OCI-LY1 (cell line): ENCODE results near the gene ZNF618.

ENCODE experiments used
- H2AFZ ChIP-seq: fragments of 200-600 bp; sonication (generic), shearing (Covaris generic); 2 replicates; pipeline ENCODE4 v1.6.0; 2014; ENCODE audit warnings: antibody characterized with exemption, mild to moderate bottlenecking, low read length
- H3F3A ChIP-seq: fragments of 200-600 bp; sonication (generic), shearing (Covaris generic); 2 replicates; pipeline ENCODE4 v1.6.0; 2014; ENCODE audit warnings: mild to moderate bottlenecking, antibody characterized with exemption, low read length, moderate library complexity; ENCODE audit not compliant: insufficient read depth
- H3K27ac ChIP-seq: fragments of 200-600 bp; sonication (generic); 2 replicates; pipeline ENCODE4 v1.5.1; 2014; ENCODE audit warnings: low read length, mixed run types, mild to moderate bottlenecking, low read depth; ENCODE audit not compliant: poor library complexity, severe bottlenecking
- H3K27me3 ChIP-seq: fragments of 200-600 bp; sonication (generic); 2 replicates; pipeline ENCODE4 v1.6.0; 2014; ENCODE audit warnings: antibody characterized with exemption, mild to moderate bottlenecking, low read length, moderate library complexity; ENCODE audit not compliant: insufficient read depth
- H3K36me3 ChIP-seq: fragments of 200-600 bp; sonication (generic); 2 replicates; pipeline ENCODE4 v1.6.1; 2014; ENCODE audit warnings: mild to moderate bottlenecking, antibody characterized with exemption, low read length, moderate library complexity, mixed read lengths; ENCODE audit not compliant: insufficient read depth
- H3K4me1 ChIP-seq: fragments of 200-600 bp; sonication (generic); 2 replicates; pipeline ENCODE4 v1.5.1; 2014; ENCODE audit warnings: mild to moderate bottlenecking, low read length, moderate library complexity; ENCODE audit not compliant: insufficient read depth, severe bottlenecking
- H3K4me2 ChIP-seq: fragments of 200-600 bp; sonication (generic), shearing (Covaris generic); 2 replicates; pipeline ENCODE4 v1.6.1; 2014; ENCODE audit warnings: low read length
- H3K4me3 ChIP-seq: fragments of 200-600 bp; sonication (generic); 2 replicates; pipeline ENCODE4 v1.5.1; 2014; ENCODE audit warnings: low read length, low read depth, mild to moderate bottlenecking, mixed read lengths; ENCODE audit not compliant: poor library complexity, severe bottlenecking
- H3K79me2 ChIP-seq: fragments of 200-600 bp; shearing (Covaris generic); 2 replicates; pipeline ENCODE4 v1.6.1; 2016; ENCODE audit warnings: mixed run types, low read length, mixed read lengths; ENCODE audit not compliant: insufficient read depth
- H3K9ac ChIP-seq: fragments of 200-600 bp; sonication (generic), shearing (Covaris generic); 2 replicates; pipeline ENCODE4 v1.6.1; 2014; ENCODE audit warnings: mild to moderate bottlenecking, low read length, mixed read lengths
- H3K9me2 ChIP-seq: fragments of 200-600 bp; sonication (generic), shearing (Covaris generic); 2 replicates; pipeline ENCODE4 v1.6.1; 2014; ENCODE audit warnings: low read depth, mild to moderate bottlenecking, low read length, mixed read lengths
- H3K9me3 ChIP-seq: fragments of 200-600 bp; shearing (Covaris generic); 2 replicates; pipeline ENCODE4 v1.6.1; 2014; ENCODE audit warnings: low read length, mixed read lengths
- H4K20me1 ChIP-seq: fragments of 200-600 bp; sonication (generic), shearing (Covaris generic); 2 replicates; pipeline ENCODE4 v1.6.0; 2016; ENCODE audit warnings: mild to moderate bottlenecking, low read length; ENCODE audit not compliant: insufficient read depth
- EZH2 ChIP-seq: fragments of 200-600 bp; sonication (generic), shearing (Covaris generic); IDR thresholded peaks from 2 replicates; pipeline ENCODE4 v1.8.0; 2017; ENCODE audit warnings: borderline replicate concordance, mixed run types, mild to moderate bottlenecking, antibody characterized with exemption, low read length, moderate library complexity, mixed read lengths
- TF ChIP-seq, protein P1 (sequence below): fragments of 200-600 bp; sonication (generic), shearing (Covaris generic); IDR thresholded peaks from 2 replicates; pipeline ENCODE4 v1.5.1; 2017; ENCODE audit warnings: mild to moderate bottlenecking, antibody characterized with exemption, low read length, moderate library complexity, mixed read lengths

Gene ZNF618

DNA sequence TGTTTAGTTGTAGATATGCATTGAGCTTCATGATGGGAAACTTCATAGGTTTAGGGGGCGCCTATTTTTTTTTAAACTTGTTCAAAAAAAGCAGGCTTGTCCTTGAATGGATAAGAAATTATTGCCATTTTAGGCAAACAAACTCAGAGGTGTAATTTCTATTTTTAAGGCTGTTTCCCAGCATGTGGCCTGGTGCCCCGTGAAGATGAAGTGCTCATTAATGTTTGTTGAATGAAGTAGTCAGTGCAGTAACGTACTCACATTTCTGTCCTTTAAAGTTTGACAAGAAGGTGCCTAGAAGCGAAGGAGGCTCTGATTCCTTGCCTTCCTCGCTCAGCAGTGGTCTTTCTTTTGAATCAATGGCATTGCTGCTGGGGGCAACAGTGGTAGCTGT lies 54.3 kb downstream of the ZNF618 start:
- no peak overlapping the region for H3K9ac ChIP-seq
- H3K9me2 ChIP-seq = no peaks in the 10 kb centered on the region
- no peaks in the 10 kb centered on the region for H3K79me2 ChIP-seq
- no peaks in the 10 kb centered on the region for H4K20me1 ChIP-seq
- no peaks in the 10 kb centered on the region for H3K36me3 ChIP-seq
- TF ChIP-seq, protein P1, sequence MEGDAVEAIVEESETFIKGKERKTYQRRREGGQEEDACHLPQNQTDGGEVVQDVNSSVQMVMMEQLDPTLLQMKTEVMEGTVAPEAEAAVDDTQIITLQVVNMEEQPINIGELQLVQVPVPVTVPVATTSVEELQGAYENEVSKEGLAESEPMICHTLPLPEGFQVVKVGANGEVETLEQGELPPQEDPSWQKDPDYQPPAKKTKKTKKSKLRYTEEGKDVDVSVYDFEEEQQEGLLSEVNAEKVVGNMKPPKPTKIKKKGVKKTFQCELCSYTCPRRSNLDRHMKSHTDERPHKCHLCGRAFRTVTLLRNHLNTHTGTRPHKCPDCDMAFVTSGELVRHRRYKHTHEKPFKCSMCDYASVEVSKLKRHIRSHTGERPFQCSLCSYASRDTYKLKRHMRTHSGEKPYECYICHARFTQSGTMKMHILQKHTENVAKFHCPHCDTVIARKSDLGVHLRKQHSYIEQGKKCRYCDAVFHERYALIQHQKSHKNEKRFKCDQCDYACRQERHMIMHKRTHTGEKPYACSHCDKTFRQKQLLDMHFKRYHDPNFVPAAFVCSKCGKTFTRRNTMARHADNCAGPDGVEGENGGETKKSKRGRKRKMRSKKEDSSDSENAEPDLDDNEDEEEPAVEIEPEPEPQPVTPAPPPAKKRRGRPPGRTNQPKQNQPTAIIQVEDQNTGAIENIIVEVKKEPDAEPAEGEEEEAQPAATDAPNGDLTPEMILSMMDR = no peak
- TF ChIP-seq EZH2 = no peak
- H3K27me3 ChIP-seq = 0 out of 2 replicates have a peak, but pooled peaks cover 4% of the 10 kb centered on the region
- no peaks in the 10 kb centered on the region for H3K9me3 ChIP-seq
- H2AFZ ChIP-seq = no peak overlapping the region
- no peak overlapping the region for H3K4me2 ChIP-seq
- no peak overlapping the region for H3K27ac ChIP-seq
- no peak overlapping the region for H3K4me3 ChIP-seq
- H3K4me1 ChIP-seq = no peaks in the 10 kb centered on the region
- H3F3A ChIP-seq = no peaks in the 10 kb centered on the region

DNA sequence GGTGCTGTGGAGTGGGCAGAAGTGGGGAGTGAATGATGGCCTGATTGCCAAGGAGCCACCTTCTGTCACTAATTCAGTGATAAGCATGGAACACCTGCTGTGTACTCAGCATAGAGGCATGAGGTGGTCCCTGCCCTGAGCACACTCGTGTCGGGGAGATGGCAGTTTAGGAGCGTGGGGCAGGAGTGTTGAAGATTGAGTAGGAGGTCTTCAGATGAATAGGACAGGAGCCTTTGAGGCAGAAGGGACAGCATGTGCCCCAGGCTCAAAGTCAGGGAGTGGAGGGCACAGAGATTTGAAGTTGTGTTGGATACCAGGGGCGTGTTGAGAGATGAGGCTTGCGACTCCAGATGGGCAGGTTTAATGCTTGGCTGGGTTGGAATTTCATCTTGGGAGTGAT lies 55.0 kb downstream of the ZNF618 start:
- Histone ChIP-seq H3K27ac (no peak overlapping the region), H3K9me2 (no peaks in the 10 kb centered on the region), H3K4me2 (no peak overlapping the region), H3K4me1 (no peaks in the 10 kb centered on the region), H3K9me3 (no peaks in the 10 kb centered on the region), H3K9ac (no peak overlapping the region), H4K20me1 (no peaks in the 10 kb centered on the region), H3K4me3 (no peak overlapping the region), H3K27me3 (0 out of 2 replicates have a peak, but pooled peaks cover 4% of the 10 kb centered on the region), H3F3A (no peaks in the 10 kb centered on the region), H3K36me3 (no peaks in the 10 kb centered on the region), H2AFZ (no peak overlapping the region), H3K79me2 (no peaks in the 10 kb centered on the region)
- TF ChIP-seq EZH2 = no peak

DNA sequence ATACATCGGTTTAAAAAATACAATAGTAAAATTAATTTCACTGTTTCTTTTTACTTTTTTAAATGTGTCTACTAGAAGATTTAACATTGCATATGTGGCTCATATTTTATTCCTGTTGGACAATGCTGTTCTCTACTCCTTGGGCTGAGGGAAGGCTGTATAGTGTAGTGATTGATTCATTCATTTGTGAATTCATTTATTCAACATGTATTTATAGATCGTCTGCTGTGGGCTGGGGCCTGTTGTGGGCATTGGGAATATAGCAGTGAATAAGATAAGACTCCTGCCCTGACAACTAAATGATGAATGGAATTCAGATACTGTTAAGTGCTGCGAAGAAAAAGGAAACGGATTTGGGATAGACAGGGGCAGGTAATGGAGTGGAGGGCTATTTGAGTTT lies 55.7 kb downstream of the ZNF618 start:
- H3K9me3 ChIP-seq = no peaks in the 10 kb centered on the region
- no peaks in the 10 kb centered on the region for H3K9me2 ChIP-seq
- no peaks in the 10 kb centered on the region for H3K4me1 ChIP-seq
- no peaks in the 10 kb centered on the region for H4K20me1 ChIP-seq
- no peak overlapping the region for H3K4me2 ChIP-seq
- H2AFZ ChIP-seq = no peak overlapping the region
- no peak overlapping the region for H3K27ac ChIP-seq
- H3K9ac ChIP-seq = no peak overlapping the region
- no peaks in the 10 kb centered on the region for H3F3A ChIP-seq
- H3K27me3 ChIP-seq = 0 out of 2 replicates have a peak, but pooled peaks cover 4% of the 10 kb centered on the region
- no peaks in the 10 kb centered on the region for H3K36me3 ChIP-seq
- no peaks in the 10 kb centered on the region for H3K79me2 ChIP-seq
- H3K4me3 ChIP-seq = no peak overlapping the region
- TF ChIP-seq, protein P1 = no peak
- TF ChIP-seq EZH2 = no peak

DNA sequence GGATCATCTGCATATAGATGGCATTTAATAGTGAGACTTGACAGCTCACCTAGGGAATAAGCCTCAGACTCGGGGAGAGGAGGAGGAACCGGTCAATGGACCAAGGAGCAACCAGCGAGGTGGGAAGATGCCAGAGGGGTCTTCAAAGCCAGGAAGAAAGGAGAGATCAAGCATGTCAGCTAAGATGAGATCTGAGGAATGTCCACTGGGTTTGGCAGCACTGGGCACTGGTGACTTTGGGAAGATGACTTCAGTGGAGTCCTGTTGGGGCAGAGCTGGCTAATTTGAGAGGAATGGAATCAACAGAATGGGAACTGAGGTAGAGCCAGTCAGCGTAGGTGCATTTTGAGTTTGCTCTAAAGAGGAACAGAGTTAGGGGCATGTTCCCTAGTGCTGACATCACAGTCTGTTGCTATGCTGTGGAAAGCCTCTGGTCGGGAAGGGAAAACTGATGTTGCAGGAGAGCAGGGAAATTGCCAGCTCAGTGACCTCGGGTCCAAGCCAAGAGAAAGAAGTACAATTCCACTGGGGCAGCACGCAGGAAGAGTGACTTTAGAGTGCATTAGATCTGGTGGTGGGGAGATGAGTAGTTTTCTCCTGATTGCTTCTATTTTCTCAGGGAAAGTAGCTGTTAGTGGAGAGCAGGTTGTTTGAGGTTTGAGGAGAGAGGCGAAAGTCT lies 56.9 kb downstream of the ZNF618 start:
- no peaks in the 10 kb centered on the region for H3K9me2 ChIP-seq
- H3K27me3 ChIP-seq = 0 out of 2 replicates have a peak, but pooled peaks cover 4% of the 10 kb centered on the region
- H3K36me3 ChIP-seq = no peaks in the 10 kb centered on the region
- H3K9me3 ChIP-seq = no peaks in the 10 kb centered on the region
- H3K4me2 ChIP-seq = no peak overlapping the region
- H3K79me2 ChIP-seq = no peaks in the 10 kb centered on the region
- H4K20me1 ChIP-seq = no peaks in the 10 kb centered on the region
- no peak overlapping the region for H2AFZ ChIP-seq
- H3K27ac ChIP-seq = no peak overlapping the region
- H3K4me3 ChIP-seq = no peak overlapping the region
- no peak for TF ChIP-seq EZH2
- TF ChIP-seq, protein P1 = no peak
- no peaks in the 10 kb centered on the region for H3F3A ChIP-seq
- H3K4me1 ChIP-seq = no peaks in the 10 kb centered on the region
- no peak overlapping the region for H3K9ac ChIP-seq
